ENCODE measurements around the gene SBF2. TPM values are rescaled to one million over a fixed set of nuclear protein-coding genes. Genes with fewer than 3 reads are reported as not detected.

Gene SBF2
- total RNA-seq, 1 donor from 2014 or later, result 24.0 TPM

- no peak for DNase-seq (ENCODE audit: low read depth)
- H3K4me3 ChIP-seq (ENCODE audit: low read depth, low read length), result no peak overlapping the region
- H3K36me3 ChIP-seq (ENCODE audit: control insufficient read depth, insufficient read depth, low read length), result peaks cover 6% of the 10 kb centered on the region
- FAIRE-seq, result peak; percentile 40
- no peaks in the 10 kb centered on the region for H3K27me3 ChIP-seq (ENCODE audit: control insufficient read depth, insufficient read depth, low read length)
- TF ChIP-seq CTCF (IDR thresholded peaks at IDR 0.05; ENCODE audit: insufficient read depth, low read length, severe bottlenecking), result no peak
Observed at GRCh38 chr11:9806946-9807687, 486.9 kb downstream of the SBF2 start.

- FAIRE-seq (no peak), DNase-seq (ENCODE audit: low read depth) (no peak)
- Histone ChIP-seq H3K4me3 (ENCODE audit: low read depth, low read length) (no peak overlapping the region), H3K27me3 (ENCODE audit: control insufficient read depth, insufficient read depth, low read length) (no peaks in the 10 kb centered on the region), H3K36me3 (ENCODE audit: control insufficient read depth, insufficient read depth, low read length) (peaks cover 5% of the 10 kb centered on the region)
- no peak for TF ChIP-seq CTCF (IDR thresholded peaks at IDR 0.05; ENCODE audit: insufficient read depth, low read length, severe bottlenecking)
Observed at GRCh38 chr11:9804419-9804902, 489.6 kb downstream of the SBF2 start.

GRCh38 chr11:9803685-9804418 is 490.2 kb downstream of the SBF2 start:
- no peaks in the 10 kb centered on the region for H3K27me3 ChIP-seq (ENCODE audit: control insufficient read depth, insufficient read depth, low read length)
- DNase-seq (ENCODE audit: low read depth) (peak; percentile 21), FAIRE-seq (no peak)
- no peak overlapping the region for H3K4me3 ChIP-seq (ENCODE audit: low read depth, low read length)
- no peak for TF ChIP-seq CTCF (IDR thresholded peaks at IDR 0.05; ENCODE audit: insufficient read depth, low read length, severe bottlenecking)
- peaks cover 5% of the 10 kb centered on the region for H3K36me3 ChIP-seq (ENCODE audit: control insufficient read depth, insufficient read depth, low read length)

- Histone ChIP-seq H3K36me3 (ENCODE audit: control insufficient read depth, insufficient read depth, low read length) (no peaks in the 10 kb centered on the region), H3K27me3 (ENCODE audit: control insufficient read depth, insufficient read depth, low read length) (no peaks in the 10 kb centered on the region), H3K4me3 (ENCODE audit: low read depth, low read length) (no peak overlapping the region)
- peak; percentile 18 for FAIRE-seq
- no peak for TF ChIP-seq CTCF (IDR thresholded peaks at IDR 0.05; ENCODE audit: insufficient read depth, low read length, severe bottlenecking)
- DNase-seq (ENCODE audit: low read depth), result peak; percentile 87
Observed at GRCh38 chr11:9802291-9802861, 491.6 kb downstream of the SBF2 start.

GRCh38 chr11:9799886-9800285 is 494.1 kb downstream of the SBF2 start:
- DNase-seq (ENCODE audit: low read depth) (no peak), FAIRE-seq (no peak)
- H3K4me3 ChIP-seq (ENCODE audit: low read depth, low read length), result no peak overlapping the region
- H3K36me3 ChIP-seq (ENCODE audit: control insufficient read depth, insufficient read depth, low read length), result no peaks in the 10 kb centered on the region
- H3K27me3 ChIP-seq (ENCODE audit: control insufficient read depth, insufficient read depth, low read length), result no peaks in the 10 kb centered on the region
- no peak for TF ChIP-seq CTCF (IDR thresholded peaks at IDR 0.05; ENCODE audit: insufficient read depth, low read length, severe bottlenecking)

Measured in bronchial epithelial cell (primary cell).